Activated CD4-positive, alpha-beta T cell treated with anti-CD3 and anti-CD28 coated beads for 36 hours (primary cell): ENCODE results near the gene LAMC1. TPM values are rescaled to one million over a fixed set of nuclear protein-coding genes. Genes with fewer than 3 reads are reported as not detected.

Experiments used
- ATAC-seq: fragments of 200-7000 bp; cut with Tn5 transposase; one replicate; pipeline ENCODE4 v1.10.0; 2021; ENCODE audit warnings: mild to moderate bottlenecking, moderate library complexity
- CTCF ChIA-PET: fragments of 350-600 bp; sonication (Branson Sonifier 250); formaldehyde crosslinking; loops from one replicate; lab custom pipeline; 2021; ENCODE audit warnings: antibody characterized with exemption; lab: Charles Lee
- POLR2A ChIA-PET: fragments of 350-600 bp; sonication (Branson Sonifier 250); formaldehyde crosslinking; loops from one replicate; lab custom pipeline; 2021; ENCODE audit warnings: antibody characterized with exemption, inconsistent platforms; lab: Charles Lee
- DNase-seq: peaks from one replicate; pipeline ENCODE4 v3.0.0-alpha.2; 2020
- H3K27ac Mint-ChIP-seq: one replicate; pipeline ENCODE4 v1.8.0; 2021; ENCODE audit warnings: mixed read lengths
- H3K27me3 Mint-ChIP-seq: one replicate; pipeline ENCODE4 v1.8.0; 2021; ENCODE audit warnings: mixed read lengths
- H3K36me3 Mint-ChIP-seq: one replicate; pipeline ENCODE4 v1.8.0; 2021; ENCODE audit warnings: low read depth, mixed read lengths
- H3K4me1 Mint-ChIP-seq: one replicate; pipeline ENCODE4 v1.8.0; 2021; ENCODE audit warnings: mixed read lengths
- H3K4me3 Mint-ChIP-seq: one replicate; pipeline ENCODE4 v1.8.0; 2021; ENCODE audit warnings: mild to moderate bottlenecking, moderate library complexity, mixed read lengths
- H3K9me3 Mint-ChIP-seq: one replicate; pipeline ENCODE4 v1.8.0; 2021; ENCODE audit warnings: low read depth, mixed read lengths
- intact Hi-C, 2 experiments: fragments of 100-400 bp; cut with DNase I in 1 of 2; cut with micrococcal nuclease in 1 of 2; formaldehyde crosslinking; loops; one replicate each; pipeline versions ENCODE4 v1.14.2 to v1.15.1; 2022 to 2024; cut with DNase I, micrococcal nuclease
- total RNA-seq, 2 experiments: library from RNA; stranded (reverse); gene quantifications; one replicate each; pipeline ENCODE4 v1.2.3, GENCODE V29; 2021

The LAMC1 gene
- total RNA-seq, 2 experiments from 2014 or later: 0.25 to 0.46 TPM

DNA sequence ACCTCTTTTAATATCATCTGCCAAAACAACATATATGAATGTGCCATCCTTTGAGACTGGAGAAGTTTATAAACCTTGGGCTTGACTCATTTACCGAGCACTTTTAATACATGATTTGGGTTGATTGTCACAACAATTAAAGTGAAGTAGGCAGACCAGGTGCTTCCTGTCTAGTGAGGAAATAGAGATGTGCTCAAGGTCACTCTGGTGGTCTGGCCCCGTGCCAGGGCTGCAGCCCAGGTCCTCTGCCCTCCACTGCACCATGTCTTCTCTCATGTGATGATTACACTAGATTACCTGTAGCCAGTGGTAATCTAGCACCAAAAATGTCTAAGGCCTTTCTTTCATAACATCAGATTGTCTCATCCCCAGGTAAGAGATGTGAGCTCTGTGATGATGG, 101.0 kb downstream of the LAMC1 start:
- Mint-ChIP-seq H3K4me3 (no peak overlapping the region), H3K36me3 (no peaks in the 10 kb centered on the region), H3K27ac (no peak overlapping the region), H3K4me1 (no peaks in the 10 kb centered on the region), H3K9me3 (no peaks in the 10 kb centered on the region), H3K27me3 (peaks cover 2% of the 10 kb centered on the region)
- ATAC-seq: no peak
- CTCF ChIA-PET: no interaction called here
- DNase-seq: no peak
- intact Hi-C loops: no loop called here
- POLR2A ChIA-PET: no interaction called here

DNA sequence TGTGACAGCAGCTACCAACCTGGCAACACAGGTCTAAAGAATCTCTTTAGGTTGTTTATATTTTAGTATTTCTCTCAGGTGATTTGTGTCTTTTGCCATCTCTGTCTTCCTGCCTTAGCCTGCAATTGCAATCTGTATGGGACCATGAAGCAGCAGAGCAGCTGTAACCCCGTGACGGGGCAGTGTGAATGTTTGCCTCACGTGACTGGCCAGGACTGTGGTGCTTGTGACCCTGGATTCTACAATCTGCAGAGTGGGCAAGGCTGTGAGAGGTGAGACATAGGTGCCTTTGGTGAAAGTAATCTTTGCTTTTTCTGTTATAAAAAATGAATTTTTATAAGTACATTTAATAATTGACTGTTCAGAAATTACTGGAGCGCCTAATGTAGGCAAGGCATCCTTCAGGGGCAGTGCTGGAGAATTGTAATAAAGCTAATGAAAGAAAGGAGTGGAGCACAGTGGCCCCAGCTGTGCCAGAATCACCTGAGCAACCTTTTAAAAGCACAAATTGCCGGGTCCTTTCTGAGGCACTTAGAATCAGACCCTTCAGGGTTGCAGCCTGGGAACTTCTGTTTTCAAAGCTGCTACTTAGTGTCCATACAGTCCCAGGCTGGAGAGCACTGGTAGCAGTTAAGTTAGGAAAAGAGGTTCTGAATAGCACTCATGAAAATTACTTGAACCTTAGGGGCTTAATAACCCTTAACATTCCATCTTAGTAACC, 102.2 kb downstream of the LAMC1 start:
- CTCF ChIA-PET: no interaction called here
- POLR2A ChIA-PET: no interaction called here
- intact Hi-C loops: no loop called here
- ATAC-seq (no peak), DNase-seq (no peak)
- no peaks in the 10 kb centered on the region for H3K36me3 Mint-ChIP-seq
- peaks cover 3% of the 10 kb centered on the region for H3K27me3 Mint-ChIP-seq
- no peaks in the 10 kb centered on the region for H3K4me1 Mint-ChIP-seq
- H3K9me3 Mint-ChIP-seq: no peaks in the 10 kb centered on the region
- H3K27ac Mint-ChIP-seq: no peak overlapping the region
- H3K4me3 Mint-ChIP-seq: no peak overlapping the region

DNA sequence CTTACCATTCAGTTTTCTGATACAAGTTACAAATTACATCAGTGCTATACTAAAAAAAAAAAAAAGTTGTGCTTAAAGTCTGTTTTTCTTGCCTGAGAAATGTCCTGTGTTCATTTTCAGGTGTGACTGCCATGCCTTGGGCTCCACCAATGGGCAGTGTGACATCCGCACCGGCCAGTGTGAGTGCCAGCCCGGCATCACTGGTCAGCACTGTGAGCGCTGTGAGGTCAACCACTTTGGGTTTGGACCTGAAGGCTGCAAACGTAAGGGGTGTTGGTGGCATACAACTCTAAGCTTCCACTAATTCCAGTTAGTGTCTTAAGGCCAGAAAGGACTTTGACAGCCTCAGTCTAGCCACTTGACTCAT, 102.8 kb downstream of the LAMC1 start:
- no peak for ATAC-seq

DNA sequence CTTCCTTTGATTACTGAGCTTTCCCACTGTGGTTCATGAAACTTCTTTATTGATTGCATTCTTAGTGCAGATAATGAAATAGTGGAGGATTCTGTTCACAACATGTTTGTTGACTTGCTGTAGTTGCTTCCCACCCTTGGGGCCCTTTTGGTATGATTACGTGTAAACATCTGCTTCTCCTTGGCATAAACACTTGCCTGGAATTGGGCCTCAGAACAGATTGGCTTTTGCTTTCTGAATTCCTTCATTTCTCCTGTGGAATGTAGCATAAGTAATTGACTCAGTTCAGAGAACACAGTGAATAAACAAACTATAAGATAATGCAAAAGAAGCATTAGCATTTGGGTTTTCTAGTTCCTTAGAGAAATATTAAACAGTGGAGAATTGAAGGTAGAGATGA, 103.3 kb downstream of the LAMC1 start:
- Mint-ChIP-seq H3K4me1 (no peaks in the 10 kb centered on the region), H3K27ac (no peak overlapping the region), H3K4me3 (no peak overlapping the region), H3K36me3 (no peaks in the 10 kb centered on the region), H3K27me3 (peaks cover 3% of the 10 kb centered on the region), H3K9me3 (no peaks in the 10 kb centered on the region)
- intact Hi-C loops: no loop called here
- DNase-seq: no peak
- POLR2A ChIA-PET: no interaction called here
- CTCF ChIA-PET: no interaction called here
- ATAC-seq: no peak

More for the DNA sequence above, 102.8 kb downstream of the LAMC1 start:
- H3K9me3 Mint-ChIP-seq: no peaks in the 10 kb centered on the region
- intact Hi-C loops: no loop called here
- H3K4me3 Mint-ChIP-seq: no peak overlapping the region
- H3K27me3 Mint-ChIP-seq: peaks cover 3% of the 10 kb centered on the region
- no peaks in the 10 kb centered on the region for H3K4me1 Mint-ChIP-seq
- no peak for DNase-seq
- no peak overlapping the region for H3K27ac Mint-ChIP-seq
- CTCF ChIA-PET: no interaction called here
- POLR2A ChIA-PET: no interaction called here
- H3K36me3 Mint-ChIP-seq: no peaks in the 10 kb centered on the region

DNA sequence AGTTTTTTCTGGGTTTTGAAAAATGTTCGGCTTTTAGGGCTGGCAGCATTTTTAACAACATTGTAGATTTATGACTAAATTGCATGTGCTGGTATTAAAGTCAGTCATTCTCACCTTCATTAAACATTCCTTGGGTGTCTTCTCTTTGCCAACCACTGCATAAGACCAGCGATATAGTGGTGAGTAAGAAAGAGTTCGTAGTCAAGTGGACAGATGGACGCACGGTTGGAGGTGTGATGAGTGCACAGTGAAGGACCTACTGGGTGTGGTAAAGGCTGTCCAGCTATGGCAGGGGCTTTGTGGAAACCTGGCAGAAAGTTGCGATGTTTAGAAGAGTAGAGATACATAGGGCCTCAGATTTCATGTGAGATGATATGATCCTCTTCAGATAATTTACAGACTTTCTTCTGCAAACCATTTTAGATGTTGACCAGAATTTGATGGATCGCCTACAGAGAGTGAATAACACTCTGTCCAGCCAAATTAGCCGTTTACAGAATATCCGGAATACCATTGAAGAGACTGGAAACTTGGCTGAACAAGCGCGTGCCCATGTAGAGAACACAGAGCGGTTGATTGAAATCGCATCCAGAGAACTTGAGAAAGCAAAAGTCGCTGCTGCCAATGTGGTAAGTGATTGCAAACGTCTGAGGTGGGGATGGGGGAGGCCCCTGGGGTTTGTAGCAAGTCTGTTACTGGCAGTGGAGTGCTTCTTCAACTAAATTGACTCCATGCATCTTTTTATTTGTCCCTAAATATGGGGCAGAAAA, 106.9 kb downstream of the LAMC1 start:
- DNase-seq (no peak), ATAC-seq (no peak)
- POLR2A ChIA-PET: no interaction called here
- Mint-ChIP-seq H3K27me3 (peaks cover 3% of the 10 kb centered on the region), H3K4me3 (no peak overlapping the region), H3K9me3 (no peaks in the 10 kb centered on the region), H3K36me3 (no peaks in the 10 kb centered on the region), H3K27ac (no peak overlapping the region), H3K4me1 (no peaks in the 10 kb centered on the region)
- intact Hi-C loops: no loop called here
- CTCF ChIA-PET: no interaction called here

DNA sequence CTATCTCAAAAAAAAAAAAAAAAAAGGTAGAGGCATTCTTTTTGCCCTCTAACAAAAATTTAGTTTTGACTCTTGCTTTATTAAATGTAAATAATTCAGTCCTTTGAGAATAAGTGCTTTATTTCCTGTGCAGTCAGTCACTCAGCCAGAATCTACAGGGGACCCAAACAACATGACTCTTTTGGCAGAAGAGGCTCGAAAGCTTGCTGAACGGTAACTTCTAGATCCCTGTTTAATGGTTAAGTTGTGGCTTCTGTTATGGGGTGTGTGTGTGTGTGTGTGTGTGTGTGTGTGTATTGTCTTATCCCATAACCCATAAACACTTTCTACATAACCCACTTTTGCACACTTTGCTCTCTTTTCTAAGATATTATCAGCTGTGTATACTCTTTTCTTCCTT, 107.9 kb downstream of the LAMC1 start:
- H3K27ac Mint-ChIP-seq: no peak overlapping the region
- no peak for DNase-seq
- peaks cover 2% of the 10 kb centered on the region for H3K27me3 Mint-ChIP-seq
- POLR2A ChIA-PET: no interaction called here
- no peaks in the 10 kb centered on the region for H3K36me3 Mint-ChIP-seq
- ATAC-seq: no peak
- H3K4me3 Mint-ChIP-seq: no peak overlapping the region
- intact Hi-C loops: no loop called here
- CTCF ChIA-PET: no interaction called here
- H3K4me1 Mint-ChIP-seq: no peaks in the 10 kb centered on the region
- no peaks in the 10 kb centered on the region for H3K9me3 Mint-ChIP-seq

- no peak for ATAC-seq
- no peak overlapping the region for H3K4me3 Mint-ChIP-seq
- CTCF ChIA-PET: no interaction called here
Observed at GRCh38 chr1:183135336-183135735, 112.1 kb downstream of the LAMC1 start.

GRCh38 chr1:183137782-183138181, 114.6 kb downstream of the LAMC1 start:
- intact Hi-C loops: no loop called here
- POLR2A ChIA-PET: no interaction called here
- Mint-ChIP-seq H3K9me3 (no peaks in the 10 kb centered on the region), H3K27ac (no peak overlapping the region), H3K4me3 (no peak overlapping the region), H3K36me3 (no peaks in the 10 kb centered on the region), H3K4me1 (no peaks in the 10 kb centered on the region), H3K27me3 (peaks cover 2% of the 10 kb centered on the region)
- DNase-seq (no peak), ATAC-seq (no peak)
- CTCF ChIA-PET: no interaction called here

More at GRCh38 chr1:183135336-183135735, 112.1 kb downstream of the LAMC1 start:
- DNase-seq: no peak
- intact Hi-C loops: no loop called here
- Mint-ChIP-seq H3K4me1 (no peaks in the 10 kb centered on the region), H3K9me3 (no peaks in the 10 kb centered on the region), H3K27ac (no peak overlapping the region), H3K27me3 (peaks cover 2% of the 10 kb centered on the region), H3K36me3 (no peaks in the 10 kb centered on the region)
- POLR2A ChIA-PET: no interaction called here

- intact Hi-C loops: no loop called here
- H3K4me1 Mint-ChIP-seq: no peaks in the 10 kb centered on the region
- ATAC-seq (no peak), DNase-seq (no peak)
- no peak overlapping the region for H3K27ac Mint-ChIP-seq
- POLR2A ChIA-PET: no interaction called here
- peaks cover 2% of the 10 kb centered on the region for H3K27me3 Mint-ChIP-seq
- H3K9me3 Mint-ChIP-seq: no peaks in the 10 kb centered on the region
- no peaks in the 10 kb centered on the region for H3K36me3 Mint-ChIP-seq
- CTCF ChIA-PET: interaction anchor here (1.3 kb wide), 1 partner anchor 14 kb away, joined by 5 read pairs; no protein-coding TSS in a partner anchor
- H3K4me3 Mint-ChIP-seq: no peak overlapping the region
Observed at GRCh38 chr1:183138301-183138700, 115.1 kb downstream of the LAMC1 start.

GRCh38 chr1:183139281-183139942, 116.2 kb downstream of the LAMC1 start:
- Mint-ChIP-seq H3K36me3 (no peaks in the 10 kb centered on the region), H3K4me3 (no peak overlapping the region), H3K27ac (no peak overlapping the region), H3K9me3 (no peaks in the 10 kb centered on the region), H3K27me3 (peaks cover 2% of the 10 kb centered on the region), H3K4me1 (no peaks in the 10 kb centered on the region)
- CTCF ChIA-PET: interaction anchor here (1.3 kb wide), 1 partner anchor 13 kb away, joined by 5 read pairs; no protein-coding TSS in a partner anchor
- ATAC-seq: no peak
- intact Hi-C loops: no loop called here
- POLR2A ChIA-PET: no interaction called here
- no peak for DNase-seq

GRCh38 chr1:183140633-183141032, 117.4 kb downstream of the LAMC1 start:
- DNase-seq (no peak), ATAC-seq (no peak)
- Mint-ChIP-seq H3K9me3 (no peaks in the 10 kb centered on the region), H3K36me3 (no peaks in the 10 kb centered on the region), H3K27ac (no peak overlapping the region), H3K4me1 (no peaks in the 10 kb centered on the region), H3K27me3 (peaks cover 2% of the 10 kb centered on the region), H3K4me3 (no peak overlapping the region)
- intact Hi-C loops: no loop called here
- ChIA-PET CTCF (no interaction called here), POLR2A (no interaction called here)
